Measurements from ENCODE around the gene CERT1. TPM values are rescaled to one million over a fixed set of nuclear protein-coding genes. Genes with fewer than 3 reads are reported as not detected.
"Not testable (repeated sequence)": the region's sequence is repeated elsewhere in the genome, so short reads cannot be mapped to it uniquely, and the experiment has no call there.

Gene CERT1
- total RNA-seq, 4 donors from 2014 or later = 36.9 to 65.8 (median 43.0) TPM

- TF ChIP-seq CTCF (IDR thresholded peaks at IDR 0.05) (no peak), POLR2A (IDR thresholded peaks at IDR 0.05) (no peak)
- H3K27me3 ChIP-seq = no peaks in the 10 kb centered on the region
- intact Hi-C loops (cut with DNase I; ENCODE audit: low total_unique reads) = no loop called here
- H3K27ac ChIP-seq = no peak overlapping the region
- no peak for DNase-seq
- no peaks in the 10 kb centered on the region for H3K9me3 ChIP-seq
- no peak overlapping the region for H3K4me3 ChIP-seq
- no peaks in the 10 kb centered on the region for H3K36me3 ChIP-seq
- H3K4me1 ChIP-seq = no peaks in the 10 kb centered on the region
Observed at GRCh38 chr5:75498208-75498777, 13.1 kb downstream of the CERT1 start.

GRCh38 chr5:75496026-75496425 is 15.4 kb downstream of the CERT1 start:
- intact Hi-C loops (cut with DNase I; ENCODE audit: low total_unique reads) = no loop called here
- H3K36me3 ChIP-seq = no peaks in the 10 kb centered on the region
- H3K4me1 ChIP-seq = no peaks in the 10 kb centered on the region
- H3K4me3 ChIP-seq = no peak overlapping the region
- no peaks in the 10 kb centered on the region for H3K27me3 ChIP-seq
- H3K27ac ChIP-seq = no peak overlapping the region
- H3K9me3 ChIP-seq = no peaks in the 10 kb centered on the region
- no peak for TF ChIP-seq CTCF (IDR thresholded peaks at IDR 0.05)
- no peak for TF ChIP-seq POLR2A (IDR thresholded peaks at IDR 0.05)
- DNase-seq = no peak

- Histone ChIP-seq H3K4me3 (no peak overlapping the region), H3K27ac (no peak overlapping the region), H3K27me3 (no peaks in the 10 kb centered on the region), H3K4me1 (no peaks in the 10 kb centered on the region), H3K9me3 (no peaks in the 10 kb centered on the region), H3K36me3 (no peaks in the 10 kb centered on the region)
- intact Hi-C loops (cut with DNase I; ENCODE audit: low total_unique reads) = no loop called here
- DNase-seq = no peak
- TF ChIP-seq CTCF (IDR thresholded peaks at IDR 0.05) (no peak), POLR2A (IDR thresholded peaks at IDR 0.05) (no peak)
Observed at GRCh38 chr5:75491621-75492020, 19.8 kb downstream of the CERT1 start.

- H3K27me3 ChIP-seq; H3K9me3 ChIP-seq; H3K4me1 ChIP-seq; intact Hi-C loops (cut with DNase I; ENCODE audit: low total_unique reads); H3K27ac ChIP-seq; DNase-seq; H3K36me3 ChIP-seq; H3K4me3 ChIP-seq: not testable (repeated sequence)
Observed at GRCh38 chr5:75489847-75490246, 21.6 kb downstream of the CERT1 start.

- H3K27ac ChIP-seq = no peak overlapping the region
- no peak for DNase-seq
- no peaks in the 10 kb centered on the region for H3K27me3 ChIP-seq
- H3K36me3 ChIP-seq = no peaks in the 10 kb centered on the region
- no peak for TF ChIP-seq POLR2A (IDR thresholded peaks at IDR 0.05)
- no peak for TF ChIP-seq CTCF (IDR thresholded peaks at IDR 0.05)
- intact Hi-C loops (cut with DNase I; ENCODE audit: low total_unique reads) = no loop called here
- no peaks in the 10 kb centered on the region for H3K4me1 ChIP-seq
- H3K4me3 ChIP-seq = no peak overlapping the region
- no peaks in the 10 kb centered on the region for H3K9me3 ChIP-seq
Observed at GRCh38 chr5:75484605-75485004, 26.8 kb downstream of the CERT1 start.

GRCh38 chr5:75482482-75482881 is 28.9 kb downstream of the CERT1 start:
- TF ChIP-seq POLR2A (IDR thresholded peaks at IDR 0.05) (no peak), CTCF (IDR thresholded peaks at IDR 0.05) (no peak)
- no peaks in the 10 kb centered on the region for H3K36me3 ChIP-seq
- no peaks in the 10 kb centered on the region for H3K4me1 ChIP-seq
- no peaks in the 10 kb centered on the region for H3K9me3 ChIP-seq
- H3K27ac ChIP-seq = no peak overlapping the region
- no peak for DNase-seq
- no peaks in the 10 kb centered on the region for H3K27me3 ChIP-seq
- H3K4me3 ChIP-seq = no peak overlapping the region
- intact Hi-C loops (cut with DNase I; ENCODE audit: low total_unique reads) = no loop called here
